ES-I3 (cell line): Measurements from ENCODE around the gene ADAD2.

Source experiments
- H3K36me3 ChIP-seq: 2 replicates; pipeline ENCODE4 v1.6.1; 2013; ENCODE audit warnings: mild to moderate bottlenecking, low read length, control low read depth, moderate library complexity; ENCODE audit not compliant: insufficient read depth
- H3K4me1 ChIP-seq: 2 replicates; pipeline ENCODE4 v1.6.1; 2013; ENCODE audit warnings: mild to moderate bottlenecking, control low read depth, low read length; ENCODE audit not compliant: insufficient read depth
- H3K9ac ChIP-seq: 2 replicates; pipeline ENCODE4 v1.6.1; 2013; ENCODE audit warnings: low read depth, mild to moderate bottlenecking, low read length, moderate library complexity
- H3K9me3 ChIP-seq: 2 replicates; pipeline ENCODE4 v1.6.1; 2013; ENCODE audit warnings: mild to moderate bottlenecking, low read length, moderate library complexity; ENCODE audit not compliant: control insufficient read depth, insufficient read depth

The ADAD2 gene

GRCh38 chr16:84181144-84181915, 9.6 kb upstream of the ADAD2 start:
- peaks cover 7% of the 10 kb centered on the region; the same call in 1 of the 2 replicates for H3K4me1 ChIP-seq
- H3K36me3 ChIP-seq: peaks cover 12% of the 10 kb centered on the region; the same call in 1 of the 2 replicates
- H3K9ac ChIP-seq: no peak overlapping the region
- no peaks in the 10 kb centered on the region for H3K9me3 ChIP-seq

GRCh38 chr16:84182104-84182503, 8.9 kb upstream of the ADAD2 start:
- H3K36me3 ChIP-seq: peaks cover 12% of the 10 kb centered on the region; the same call in 1 of the 2 replicates
- H3K9ac ChIP-seq: no peak overlapping the region
- H3K4me1 ChIP-seq: no peaks in the 10 kb centered on the region; the same call in 1 of the 2 replicates
- H3K9me3 ChIP-seq: no peaks in the 10 kb centered on the region

GRCh38 chr16:84182680-84183571, 8.0 kb upstream of the ADAD2 start:
- peaks cover 10% of the 10 kb centered on the region; the same call in 1 of the 2 replicates for H3K36me3 ChIP-seq
- no peak overlapping the region for H3K9ac ChIP-seq
- no peaks in the 10 kb centered on the region for H3K9me3 ChIP-seq
- H3K4me1 ChIP-seq: no peaks in the 10 kb centered on the region; the same call in 1 of the 2 replicates

- no peaks in the 10 kb centered on the region for H3K9me3 ChIP-seq
- H3K9ac ChIP-seq: no peak overlapping the region
- H3K36me3 ChIP-seq: peaks cover 7% of the 10 kb centered on the region; the same call in 1 of the 2 replicates
- no peaks in the 10 kb centered on the region; the same call in 1 of the 2 replicates for H3K4me1 ChIP-seq
Measured at GRCh38 chr16:84183572-84183875, 7.4 kb upstream of the ADAD2 start.

- peaks cover 7% of the 10 kb centered on the region; the same call in 1 of the 2 replicates for H3K36me3 ChIP-seq
- no peak overlapping the region for H3K9ac ChIP-seq
Measured at GRCh38 chr16:84183911-84184591, 6.9 kb upstream of the ADAD2 start.

GRCh38 chr16:84184775-84185174, 6.2 kb upstream of the ADAD2 start:
- H3K4me1 ChIP-seq: no peaks in the 10 kb centered on the region; the same call in 1 of the 2 replicates
- H3K36me3 ChIP-seq: peaks cover 7% of the 10 kb centered on the region; the same call in 1 of the 2 replicates
- H3K9me3 ChIP-seq: no peaks in the 10 kb centered on the region
- no peak overlapping the region for H3K9ac ChIP-seq

More at GRCh38 chr16:84183911-84184591, 6.9 kb upstream of the ADAD2 start:
- Histone ChIP-seq H3K4me1 (no peaks in the 10 kb centered on the region; the same call in 1 of the 2 replicates), H3K9me3 (no peaks in the 10 kb centered on the region)

GRCh38 chr16:84186685-84187437, 4.1 kb upstream of the ADAD2 start, which contains the start of gene TAF1C:
Gene TAF1C, minus strand, starts transcription at chr16:84187057. Its CDS starts 2,069 bp downstream, at chr16:84184988.
- Histone ChIP-seq H3K36me3 (peaks cover 7% of the 10 kb centered on the region; the same call in 1 of the 2 replicates), H3K4me1 (no peaks in the 10 kb centered on the region; the same call in 1 of the 2 replicates), H3K9me3 (no peaks in the 10 kb centered on the region), H3K9ac (peak within 1 kb of the TSS; percentile 65)

GRCh38 chr16:84191466-84191865, 509 bp downstream of the ADAD2 start:
- Histone ChIP-seq H3K9me3 (no peaks in the 10 kb centered on the region), H3K36me3 (no peaks in the 10 kb centered on the region), H3K4me1 (peaks cover 6% of the 10 kb centered on the region), H3K9ac (no peak overlapping the region)

- Histone ChIP-seq H3K4me1 (peaks cover 6% of the 10 kb centered on the region; the same call in 1 of the 2 replicates), H3K9me3 (no peaks in the 10 kb centered on the region), H3K9ac (no peak overlapping the region), H3K36me3 (no peaks in the 10 kb centered on the region)
Measured at GRCh38 chr16:84193480-84193879, 2.5 kb downstream of the ADAD2 start.

GRCh38 chr16:84194018-84194417, 3.1 kb downstream of the ADAD2 start:
- Histone ChIP-seq H3K4me1 (peaks cover 6% of the 10 kb centered on the region; the same call in 1 of the 2 replicates), H3K9ac (no peak overlapping the region), H3K36me3 (no peaks in the 10 kb centered on the region), H3K9me3 (no peaks in the 10 kb centered on the region)

GRCh38 chr16:84194470-84195200, 3.7 kb downstream of the ADAD2 start:
- H3K36me3 ChIP-seq: no peaks in the 10 kb centered on the region
- no peak overlapping the region for H3K9ac ChIP-seq
- no peaks in the 10 kb centered on the region for H3K9me3 ChIP-seq
- H3K4me1 ChIP-seq: peaks cover 6% of the 10 kb centered on the region; the same call in 1 of the 2 replicates

- Histone ChIP-seq H3K9me3 (no peaks in the 10 kb centered on the region), H3K36me3 (no peaks in the 10 kb centered on the region), H3K9ac (no peak overlapping the region), H3K4me1 (peaks cover 6% of the 10 kb centered on the region; the same call in 1 of the 2 replicates)
Measured at GRCh38 chr16:84195201-84196093, 4.5 kb downstream of the ADAD2 start.
